ENCODE data around the gene TECPR1. TPM values are rescaled to one million over a fixed set of nuclear protein-coding genes. Genes with fewer than 3 reads are reported as not detected.

The TECPR1 gene
- total and polyA plus RNA-seq, 4 donors, result 21.3 to 51.3 (median 32.0) TPM

- Histone ChIP-seq H3K36me3 (ENCODE audit: control insufficient read depth, insufficient read depth, low read length) (peaks cover 52% of the 10 kb centered on the region), H3K27ac (ENCODE audit: low read depth, low read length) (no peak overlapping the region), H3K4me3 (ENCODE audit: low read depth, low read length) (no peak overlapping the region), H3K4me1 (ENCODE audit: control insufficient read depth, insufficient read depth, low read length) (peaks cover 28% of the 10 kb centered on the region), H3K27me3 (ENCODE audit: control insufficient read depth, insufficient read depth, low read length) (no peaks in the 10 kb centered on the region), H3K9me3 (ENCODE audit: control insufficient read depth, insufficient read depth, low read length) (no peaks in the 10 kb centered on the region)
- no peak for DNase-seq (ENCODE audit: low read depth in 4 of 6, low spot score in 6 of 6)
- WGBS (ENCODE audit: insufficient coverage), result 90% methylated on average over 11 of the region's 13 CpGs
Measured at GRCh38 chr7:98293746-98294145, 41.7 kb upstream of the TECPR1 start.

- H3K4me3 ChIP-seq (ENCODE audit: low read depth, low read length), result no peak overlapping the region
- H3K27me3 ChIP-seq (ENCODE audit: control insufficient read depth, insufficient read depth, low read length), result no peaks in the 10 kb centered on the region
- WGBS (ENCODE audit: insufficient coverage), result 71% methylated on average over 17 of the region's 17 CpGs
- no peak for DNase-seq (ENCODE audit: low read depth in 4 of 6, low spot score in 6 of 6)
- peaks cover 28% of the 10 kb centered on the region for H3K4me1 ChIP-seq (ENCODE audit: control insufficient read depth, insufficient read depth, low read length)
- H3K9me3 ChIP-seq (ENCODE audit: control insufficient read depth, insufficient read depth, low read length), result no peaks in the 10 kb centered on the region
- H3K36me3 ChIP-seq (ENCODE audit: control insufficient read depth, insufficient read depth, low read length), result peaks cover 57% of the 10 kb centered on the region
- H3K27ac ChIP-seq (ENCODE audit: low read depth, low read length), result no peak overlapping the region
Measured at GRCh38 chr7:98293265-98293664, 41.2 kb upstream of the TECPR1 start.

DNA sequence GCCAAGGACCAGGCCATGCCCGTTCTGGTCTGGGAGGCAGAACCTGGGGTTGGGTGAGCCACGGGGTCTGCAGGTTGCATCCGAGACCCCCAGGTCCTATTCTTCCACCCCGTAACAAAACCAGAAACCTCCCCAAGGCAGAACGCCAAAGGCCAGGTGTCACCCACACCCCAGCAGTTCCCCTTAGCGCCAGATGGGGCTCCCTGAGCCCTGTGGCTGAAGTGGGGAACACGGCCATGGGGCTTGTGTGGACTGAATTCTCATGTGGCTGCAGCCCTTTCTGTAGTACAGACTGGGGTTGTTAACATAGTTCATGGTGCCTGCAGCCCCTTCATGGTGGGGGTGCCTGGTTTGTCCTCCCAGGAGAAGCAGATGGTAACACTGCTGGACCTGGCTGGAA, 39.7 kb upstream of the TECPR1 start:
- Histone ChIP-seq H3K36me3 (ENCODE audit: control insufficient read depth, insufficient read depth, low read length) (peaks cover 72% of the 10 kb centered on the region), H3K9me3 (ENCODE audit: control insufficient read depth, insufficient read depth, low read length) (no peaks in the 10 kb centered on the region), H3K27me3 (ENCODE audit: control insufficient read depth, insufficient read depth, low read length) (no peaks in the 10 kb centered on the region), H3K4me1 (ENCODE audit: control insufficient read depth, insufficient read depth, low read length) (peaks cover 32% of the 10 kb centered on the region), H3K4me3 (ENCODE audit: low read depth, low read length) (no peak overlapping the region), H3K27ac (ENCODE audit: low read depth, low read length) (no peak overlapping the region)
- WGBS (ENCODE audit: insufficient coverage), result 91% methylated on average over 7 of the region's 7 CpGs
- DNase-seq (ENCODE audit: low read depth in 4 of 6, low spot score in 6 of 6), result no peak

- no peak overlapping the region for H3K4me3 ChIP-seq (ENCODE audit: low read depth, low read length)
- peaks cover 87% of the 10 kb centered on the region for H3K36me3 ChIP-seq (ENCODE audit: control insufficient read depth, insufficient read depth, low read length)
- no peaks in the 10 kb centered on the region for H3K27me3 ChIP-seq (ENCODE audit: control insufficient read depth, insufficient read depth, low read length)
- H3K27ac ChIP-seq (ENCODE audit: low read depth, low read length), result no peak overlapping the region
- H3K4me1 ChIP-seq (ENCODE audit: control insufficient read depth, insufficient read depth, low read length), result peaks cover 42% of the 10 kb centered on the region
- no peak for DNase-seq (ENCODE audit: low read depth in 4 of 6, low spot score in 6 of 6)
- WGBS (ENCODE audit: insufficient coverage), result 89% methylated on average over 3 of the region's 4 CpGs
- H3K9me3 ChIP-seq (ENCODE audit: control insufficient read depth, insufficient read depth, low read length), result no peaks in the 10 kb centered on the region
Measured at GRCh38 chr7:98289333-98289875, 37.4 kb upstream of the TECPR1 start.

DNA sequence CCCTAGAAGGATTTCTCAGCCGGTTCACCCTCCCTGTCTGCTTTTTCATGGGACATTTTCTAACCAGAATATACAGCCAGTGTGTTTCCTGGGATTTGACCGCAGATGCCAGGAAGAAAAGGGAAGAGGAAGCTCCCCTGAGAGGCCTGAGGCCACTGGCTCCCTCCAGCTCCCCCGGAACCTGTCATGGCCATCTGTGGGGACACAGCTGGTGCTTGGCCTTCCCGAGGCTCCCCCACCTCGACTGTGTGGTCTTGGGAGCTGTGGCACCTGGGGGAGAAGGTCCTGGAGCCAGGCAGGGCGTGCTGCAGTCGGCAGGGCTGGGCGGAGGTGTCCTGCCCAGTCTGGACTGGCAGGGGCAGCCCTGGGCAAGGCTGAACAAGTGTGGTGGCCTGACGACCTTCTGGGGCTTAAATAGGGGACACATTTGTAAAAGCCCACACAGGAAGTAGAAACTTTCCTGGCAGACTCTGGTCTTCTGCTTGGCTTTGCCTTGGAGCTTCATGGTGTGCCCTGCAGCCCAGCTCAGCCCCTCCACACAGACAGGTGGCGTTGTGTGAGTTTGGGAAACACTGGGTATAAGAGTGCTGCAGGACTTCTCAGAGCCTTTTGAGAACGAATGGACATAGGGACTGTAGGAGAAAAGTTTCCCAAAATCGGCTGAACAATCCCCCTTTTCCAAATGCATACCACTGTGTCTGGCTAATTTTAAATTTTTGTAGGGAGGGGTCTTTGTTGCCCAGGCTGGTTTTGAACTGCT, 36.2 kb upstream of the TECPR1 start:
- Histone ChIP-seq H3K36me3 (ENCODE audit: control insufficient read depth, insufficient read depth, low read length) (peaks cover 88% of the 10 kb centered on the region), H3K27me3 (ENCODE audit: control insufficient read depth, insufficient read depth, low read length) (no peaks in the 10 kb centered on the region), H3K4me3 (ENCODE audit: low read depth, low read length) (no peak overlapping the region), H3K4me1 (ENCODE audit: control insufficient read depth, insufficient read depth, low read length) (peaks cover 51% of the 10 kb centered on the region), H3K27ac (ENCODE audit: low read depth, low read length) (no peak overlapping the region), H3K9me3 (ENCODE audit: control insufficient read depth, insufficient read depth, low read length) (no peaks in the 10 kb centered on the region)
- 78% methylated on average over 7 of the region's 12 CpGs for WGBS (ENCODE audit: insufficient coverage)
- no peak for DNase-seq (ENCODE audit: low read depth in 4 of 6, low spot score in 6 of 6)

GRCh38 chr7:98287486-98287959, 35.5 kb upstream of the TECPR1 start:
- Histone ChIP-seq H3K4me1 (ENCODE audit: control insufficient read depth, insufficient read depth, low read length) (peaks cover 58% of the 10 kb centered on the region), H3K27ac (ENCODE audit: low read depth, low read length) (no peak overlapping the region), H3K27me3 (ENCODE audit: control insufficient read depth, insufficient read depth, low read length) (no peaks in the 10 kb centered on the region), H3K9me3 (ENCODE audit: control insufficient read depth, insufficient read depth, low read length) (no peaks in the 10 kb centered on the region), H3K4me3 (ENCODE audit: low read depth, low read length) (no peak overlapping the region), H3K36me3 (ENCODE audit: control insufficient read depth, insufficient read depth, low read length) (peaks cover 86% of the 10 kb centered on the region)
- WGBS (ENCODE audit: insufficient coverage), result 83% methylated on average over 12 of the region's 14 CpGs
- no peak for DNase-seq (ENCODE audit: low read depth in 4 of 6, low spot score in 6 of 6)

GRCh38 chr7:98286701-98287485, 34.9 kb upstream of the TECPR1 start:
- H3K4me1 ChIP-seq (ENCODE audit: control insufficient read depth, insufficient read depth, low read length), result peaks cover 65% of the 10 kb centered on the region
- H3K36me3 ChIP-seq (ENCODE audit: control insufficient read depth, insufficient read depth, low read length), result peaks cover 80% of the 10 kb centered on the region
- H3K27ac ChIP-seq (ENCODE audit: low read depth, low read length), result no peak overlapping the region
- 77% methylated on average over 20 of the region's 21 CpGs for WGBS (ENCODE audit: insufficient coverage)
- no peaks in the 10 kb centered on the region for H3K9me3 ChIP-seq (ENCODE audit: control insufficient read depth, insufficient read depth, low read length)
- H3K27me3 ChIP-seq (ENCODE audit: control insufficient read depth, insufficient read depth, low read length), result no peaks in the 10 kb centered on the region
- H3K4me3 ChIP-seq (ENCODE audit: low read depth, low read length), result no peak overlapping the region
- no peak for DNase-seq (ENCODE audit: low read depth in 4 of 6, low spot score in 6 of 6)

GRCh38 chr7:98286093-98286539, 34.1 kb upstream of the TECPR1 start:
- Histone ChIP-seq H3K27ac (ENCODE audit: low read depth, low read length) (no peak overlapping the region), H3K36me3 (ENCODE audit: control insufficient read depth, insufficient read depth, low read length) (peaks cover 73% of the 10 kb centered on the region), H3K4me1 (ENCODE audit: control insufficient read depth, insufficient read depth, low read length) (peaks cover 65% of the 10 kb centered on the region), H3K27me3 (ENCODE audit: control insufficient read depth, insufficient read depth, low read length) (no peaks in the 10 kb centered on the region), H3K4me3 (ENCODE audit: low read depth, low read length) (no peak overlapping the region), H3K9me3 (ENCODE audit: control insufficient read depth, insufficient read depth, low read length) (no peaks in the 10 kb centered on the region)
- WGBS (ENCODE audit: insufficient coverage), result 87% methylated on average over 6 of the region's 14 CpGs
- DNase-seq (ENCODE audit: low read depth in 4 of 6, low spot score in 6 of 6), result no peak

GRCh38 chr7:98285157-98286092, 33.4 kb upstream of the TECPR1 start:
- peaks cover 71% of the 10 kb centered on the region for H3K4me1 ChIP-seq (ENCODE audit: control insufficient read depth, insufficient read depth, low read length)
- no peaks in the 10 kb centered on the region for H3K27me3 ChIP-seq (ENCODE audit: control insufficient read depth, insufficient read depth, low read length)
- H3K4me3 ChIP-seq (ENCODE audit: low read depth, low read length), result no peak overlapping the region
- no peak for DNase-seq (ENCODE audit: low read depth in 4 of 6, low spot score in 6 of 6)
- H3K27ac ChIP-seq (ENCODE audit: low read depth, low read length), result no peak overlapping the region
- no peaks in the 10 kb centered on the region for H3K9me3 ChIP-seq (ENCODE audit: control insufficient read depth, insufficient read depth, low read length)
- H3K36me3 ChIP-seq (ENCODE audit: control insufficient read depth, insufficient read depth, low read length), result peaks cover 67% of the 10 kb centered on the region
- 92% methylated on average over 18 of the region's 21 CpGs for WGBS (ENCODE audit: insufficient coverage)

Measured in spinal cord (tissue), 10 donors.